ENCODE results near the gene HERC5.
A peak's percentile ranks its signal among the peaks of the same experiment; 100 is the strongest.

Gene HERC5

DNA sequence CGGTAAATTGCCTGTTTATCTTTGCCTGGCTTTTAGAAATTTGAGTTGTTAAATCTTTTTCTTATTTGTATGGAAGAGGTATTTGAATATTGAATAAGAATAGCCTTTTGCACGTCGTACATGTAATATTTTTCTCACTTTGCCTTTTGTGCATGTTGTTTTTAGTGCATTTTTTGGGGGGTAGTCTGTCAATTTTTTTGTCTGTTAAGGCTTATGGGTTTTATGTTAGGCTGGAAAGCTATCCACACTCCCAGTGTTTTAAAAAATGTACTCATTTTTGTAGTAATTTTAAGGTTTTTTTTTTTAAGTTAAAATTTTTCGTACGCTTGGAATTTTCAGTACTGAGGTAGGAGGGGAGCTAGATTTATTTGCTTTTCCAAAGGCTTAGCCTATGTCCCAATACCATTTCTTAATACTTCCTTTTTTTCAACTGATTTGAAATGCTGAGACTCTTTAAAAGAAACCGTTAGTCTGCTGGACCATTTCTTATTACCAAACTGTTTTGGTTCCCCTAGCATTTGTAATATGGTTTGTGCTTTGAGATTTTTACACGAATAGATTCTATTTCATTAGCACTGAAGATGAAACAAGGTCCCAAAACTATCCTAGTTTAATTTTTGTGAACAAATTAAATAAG is 1.3 kb downstream of the HERC5 start:
- H3K4me3 ChIP-seq (ENCODE audit: low read depth, low read length), result no peak overlapping the region
- no peak for DNase-seq (ENCODE audit: low read depth)
- no peak for TF ChIP-seq CTCF (IDR thresholded peaks at IDR 0.05; ENCODE audit: control insufficient read depth, extremely low read depth, insufficient read depth)

- no peak for TF ChIP-seq CTCF (IDR thresholded peaks at IDR 0.05; ENCODE audit: control insufficient read depth, extremely low read depth, insufficient read depth)
- DNase-seq (ENCODE audit: low read depth), result no peak
These were observed 8.8 kb downstream of the HERC5 start for GRCh38 chr4:88465653-88466192.

GRCh38 chr4:88467392-88467791 is 10.5 kb downstream of the HERC5 start:
- no peak overlapping the region for H3K4me3 ChIP-seq (ENCODE audit: low read depth, low read length)
- no peak for TF ChIP-seq CTCF (IDR thresholded peaks at IDR 0.05; ENCODE audit: control insufficient read depth, extremely low read depth, insufficient read depth)
- DNase-seq (ENCODE audit: low read depth), result peak; percentile 59

More at GRCh38 chr4:88465653-88466192, 8.8 kb downstream of the HERC5 start:
- no peak overlapping the region for H3K4me3 ChIP-seq (ENCODE audit: low read depth, low read length)

GRCh38 chr4:88477229-88477860 is 20.4 kb downstream of the HERC5 start:
- no peak for TF ChIP-seq CTCF (IDR thresholded peaks at IDR 0.05; ENCODE audit: control insufficient read depth, extremely low read depth, insufficient read depth)

DNA sequence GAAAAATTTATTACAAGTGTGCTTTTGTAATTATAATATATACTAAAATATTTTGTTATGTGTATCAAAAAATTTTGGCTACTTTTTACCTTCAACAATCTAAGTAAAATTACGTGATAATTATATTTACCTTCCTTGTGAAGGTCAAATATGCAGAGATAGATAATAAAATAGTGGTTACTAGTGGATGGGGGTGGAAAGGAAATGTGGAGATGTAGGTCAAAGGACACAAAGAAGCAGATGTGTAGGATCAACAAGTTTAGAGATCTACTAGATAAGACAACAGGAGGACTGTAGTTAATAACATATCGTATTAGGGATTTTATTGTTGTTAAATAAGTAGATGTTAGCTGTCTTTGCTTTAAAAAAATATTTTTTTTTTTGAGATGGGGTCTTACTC is 21.3 kb downstream of the HERC5 start:
- TF ChIP-seq CTCF (IDR thresholded peaks at IDR 0.05; ENCODE audit: control insufficient read depth, extremely low read depth, insufficient read depth), result no peak
- DNase-seq (ENCODE audit: low read depth), result no peak
- H3K4me3 ChIP-seq (ENCODE audit: low read depth, low read length), result no peak overlapping the region

More at GRCh38 chr4:88477229-88477860, 20.4 kb downstream of the HERC5 start:
- DNase-seq (ENCODE audit: low read depth), result no peak
- no peak overlapping the region for H3K4me3 ChIP-seq (ENCODE audit: low read depth, low read length)

- H3K4me3 ChIP-seq (ENCODE audit: low read depth, low read length), result no peak overlapping the region
- no peak for TF ChIP-seq CTCF (IDR thresholded peaks at IDR 0.05; ENCODE audit: control insufficient read depth, extremely low read depth, insufficient read depth)
- no peak for DNase-seq (ENCODE audit: low read depth)
These were observed 24.6 kb downstream of the HERC5 start for GRCh38 chr4:88481537-88481936.
